HFFc6 (cell line): ENCODE measurements around the gene ZNF638. TPM values are rescaled to one million over a fixed set of nuclear protein-coding genes. Genes with fewer than 3 reads are reported as not detected.
A peak's percentile ranks its signal among the peaks of the same experiment; 100 is the strongest.
"Not testable (repeated sequence)": the region's sequence is repeated elsewhere in the genome, so short reads cannot be mapped to it uniquely, and the experiment has no call there.

ENCODE experiments used
- DNase-seq: peaks from one replicate; pipeline ENCODE4 v3.0.0-alpha.2; 2018
- H3K27ac Mint-ChIP-seq: 2 replicates; pipeline ENCODE4 v1.8.0; 2020; ENCODE audit warnings: mild to moderate bottlenecking, mixed read lengths
- H3K27me3 Mint-ChIP-seq: 2 replicates; pipeline ENCODE4 v1.8.0; 2021; ENCODE audit warnings: mild to moderate bottlenecking, moderate library complexity, mixed read lengths; ENCODE audit not compliant: insufficient read depth
- H3K36me3 Mint-ChIP-seq: 2 replicates; pipeline ENCODE4 v1.8.0; 2021; ENCODE audit warnings: low read depth, mixed read lengths
- H3K4me1 Mint-ChIP-seq: 2 replicates; pipeline ENCODE4 v1.8.0; 2020; ENCODE audit warnings: low read depth, mixed read lengths
- H3K4me3 Mint-ChIP-seq: 2 replicates; pipeline ENCODE4 v1.8.0; 2020; ENCODE audit warnings: mild to moderate bottlenecking, moderate library complexity, mixed read lengths
- H3K9me3 Mint-ChIP-seq: 2 replicates; pipeline ENCODE4 v1.8.0; 2020; ENCODE audit warnings: mild to moderate bottlenecking, mixed read lengths
- total RNA-seq, 6 experiments: library from RNA; stranded (reverse); fragmentation: NEBNext Ultra II Directional; extraction: Animal tissue kit (Norgen Biotek cat#: 25700); gene quantifications; 2 replicates in 1 of 6; 3 replicates in 5 of 6; pipeline ENCODE4 v1.2.3, GENCODE V29; 2021
- TF ChIP-seq, protein P1 (sequence below): fragments of 200-600 bp; sonication (generic); IDR thresholded peaks from 2 replicates; pipeline ENCODE4 v1.5.0; 2021; ENCODE audit warnings: antibody characterized with exemption, mild to moderate bottlenecking

The ZNF638 gene
- total RNA-seq, 6 experiments from 2014 or later: 58.5 to 66.6 (median 60.6) TPM

DNA sequence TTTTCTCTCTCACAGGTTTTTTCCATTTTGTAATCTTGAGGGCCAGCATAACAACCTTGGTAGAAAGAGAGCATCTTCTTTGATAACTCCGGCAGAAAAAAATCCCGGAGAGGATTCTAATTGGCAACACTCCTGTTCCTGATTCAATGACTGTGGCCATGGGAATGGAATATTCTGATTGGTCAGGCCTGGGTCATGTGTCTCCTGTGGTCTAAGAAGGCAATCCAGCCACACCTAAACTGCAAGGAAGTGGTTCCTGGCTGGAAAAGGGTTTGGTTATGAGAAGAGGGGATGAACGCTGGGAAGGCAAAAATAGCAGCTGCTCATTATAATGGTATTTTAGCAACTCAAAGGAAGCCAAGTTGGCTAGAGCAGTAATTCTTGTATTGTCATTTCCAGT lies 24.8 kb upstream of the ZNF638 start:
- no peak overlapping the region for H3K27ac Mint-ChIP-seq
- peak; percentile 57 for DNase-seq
- TF ChIP-seq, protein P1, sequence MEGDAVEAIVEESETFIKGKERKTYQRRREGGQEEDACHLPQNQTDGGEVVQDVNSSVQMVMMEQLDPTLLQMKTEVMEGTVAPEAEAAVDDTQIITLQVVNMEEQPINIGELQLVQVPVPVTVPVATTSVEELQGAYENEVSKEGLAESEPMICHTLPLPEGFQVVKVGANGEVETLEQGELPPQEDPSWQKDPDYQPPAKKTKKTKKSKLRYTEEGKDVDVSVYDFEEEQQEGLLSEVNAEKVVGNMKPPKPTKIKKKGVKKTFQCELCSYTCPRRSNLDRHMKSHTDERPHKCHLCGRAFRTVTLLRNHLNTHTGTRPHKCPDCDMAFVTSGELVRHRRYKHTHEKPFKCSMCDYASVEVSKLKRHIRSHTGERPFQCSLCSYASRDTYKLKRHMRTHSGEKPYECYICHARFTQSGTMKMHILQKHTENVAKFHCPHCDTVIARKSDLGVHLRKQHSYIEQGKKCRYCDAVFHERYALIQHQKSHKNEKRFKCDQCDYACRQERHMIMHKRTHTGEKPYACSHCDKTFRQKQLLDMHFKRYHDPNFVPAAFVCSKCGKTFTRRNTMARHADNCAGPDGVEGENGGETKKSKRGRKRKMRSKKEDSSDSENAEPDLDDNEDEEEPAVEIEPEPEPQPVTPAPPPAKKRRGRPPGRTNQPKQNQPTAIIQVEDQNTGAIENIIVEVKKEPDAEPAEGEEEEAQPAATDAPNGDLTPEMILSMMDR: no peak
- H3K4me1 Mint-ChIP-seq: peaks cover 6% of the 10 kb centered on the region; the same call in 1 of the 2 replicates
- H3K4me3 Mint-ChIP-seq: no peak overlapping the region
- peaks cover 4% of the 10 kb centered on the region; the same call in 1 of the 2 replicates for H3K27me3 Mint-ChIP-seq
- no peaks in the 10 kb centered on the region for H3K36me3 Mint-ChIP-seq
- H3K9me3 Mint-ChIP-seq: no peaks in the 10 kb centered on the region

DNA sequence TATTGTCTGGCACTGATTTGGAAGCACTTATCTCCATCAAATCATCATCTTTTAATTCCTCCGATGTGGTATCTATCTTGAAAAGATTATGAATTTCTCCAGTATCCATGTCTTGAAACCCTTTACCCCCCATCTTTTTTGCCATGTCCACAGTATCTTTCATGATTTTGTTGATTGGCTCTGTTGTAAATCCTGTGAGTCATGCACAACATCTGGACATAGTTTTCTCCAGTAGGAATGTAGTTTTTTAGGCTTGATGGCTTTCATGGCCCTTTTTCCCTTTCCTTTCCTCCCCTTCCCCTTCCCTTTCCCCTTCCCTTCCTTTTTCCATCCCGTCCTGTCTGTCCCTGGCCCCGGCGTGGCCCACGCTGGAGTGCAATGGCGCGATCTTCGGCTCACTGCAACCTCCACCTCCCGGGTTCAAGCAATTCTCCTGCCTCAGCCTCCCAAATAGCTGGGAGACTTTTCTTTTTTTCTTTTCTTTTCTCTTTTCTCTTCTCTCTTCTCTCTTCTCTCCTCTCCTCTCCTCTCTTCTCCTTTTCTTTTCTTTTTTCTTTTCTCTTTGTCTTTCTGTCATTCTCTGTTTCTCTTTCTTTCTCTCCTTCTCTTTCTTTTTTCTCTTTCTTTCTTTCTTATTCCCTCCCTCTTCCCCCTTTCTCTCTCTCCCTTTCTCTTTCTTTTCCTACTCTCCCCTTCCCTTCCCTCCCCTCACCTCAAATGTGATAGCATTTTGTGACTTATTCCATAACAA lies 18.4 kb upstream of the ZNF638 start:
- Mint-ChIP-seq H3K27ac (no peak overlapping the region), H3K9me3 (peaks cover 14% of the 10 kb centered on the region), H3K4me1 (no peaks in the 10 kb centered on the region), H3K36me3 (peaks cover 12% of the 10 kb centered on the region; the same call in 1 of the 2 replicates), H3K4me3 (no peak overlapping the region), H3K27me3 (peaks cover 7% of the 10 kb centered on the region)
- DNase-seq: no peak
- TF ChIP-seq, protein P1: no peak

DNA sequence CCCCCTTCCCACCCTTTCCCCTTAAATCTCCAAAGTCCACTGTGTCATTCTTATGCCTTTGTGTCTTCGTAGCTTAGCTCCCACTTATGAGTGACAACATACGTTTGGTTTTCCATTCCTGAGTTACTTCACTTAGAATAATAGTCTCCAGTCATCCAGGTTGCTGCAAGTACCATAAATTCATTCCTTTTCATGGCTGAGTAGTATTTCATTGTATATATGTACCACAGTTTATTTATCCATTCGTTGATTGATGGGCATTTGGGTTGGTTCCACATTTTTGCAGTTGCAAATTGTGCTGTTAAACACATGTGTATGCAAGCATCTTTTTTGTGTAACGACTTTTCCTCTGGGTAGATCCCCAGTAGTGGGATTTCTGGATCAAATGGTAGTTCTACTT lies 14.5 kb upstream of the ZNF638 start:
- H3K36me3 Mint-ChIP-seq: peaks cover 30% of the 10 kb centered on the region; the same call in 1 of the 2 replicates
- H3K27me3 Mint-ChIP-seq: peaks cover 14% of the 10 kb centered on the region
- H3K9me3 Mint-ChIP-seq: peaks cover 53% of the 10 kb centered on the region
- TF ChIP-seq, protein P1: no peak
- DNase-seq: no peak
- H3K4me1 Mint-ChIP-seq: no peaks in the 10 kb centered on the region
- no peak overlapping the region for H3K4me3 Mint-ChIP-seq
- no peak overlapping the region for H3K27ac Mint-ChIP-seq

DNA sequence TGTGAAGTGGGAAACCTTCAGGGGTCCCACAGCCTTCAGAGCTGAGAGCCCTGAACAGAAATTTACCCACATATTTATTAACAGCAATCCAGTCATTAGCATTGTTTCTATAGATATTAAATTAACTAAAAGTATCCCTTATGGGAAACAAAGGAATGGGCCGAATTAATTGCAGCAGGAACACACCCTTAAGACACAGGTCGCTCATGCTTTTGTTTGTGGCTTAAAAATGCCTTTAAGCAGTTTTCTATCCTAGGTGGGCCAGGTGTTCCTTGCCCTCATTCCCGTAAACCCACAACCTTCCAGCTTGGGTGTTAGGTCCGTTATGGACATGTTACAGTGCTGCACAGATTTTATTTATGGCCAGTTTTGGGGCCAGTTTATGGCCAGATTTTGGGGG lies 13.7 kb upstream of the ZNF638 start:
- peaks cover 15% of the 10 kb centered on the region for H3K27me3 Mint-ChIP-seq
- not testable (repeated sequence) for DNase-seq, H3K4me3 Mint-ChIP-seq, H3K4me1 Mint-ChIP-seq, H3K27ac Mint-ChIP-seq
- peaks cover 60% of the 10 kb centered on the region for H3K9me3 Mint-ChIP-seq
- H3K36me3 Mint-ChIP-seq: peaks cover 30% of the 10 kb centered on the region; the same call in 1 of the 2 replicates

DNA sequence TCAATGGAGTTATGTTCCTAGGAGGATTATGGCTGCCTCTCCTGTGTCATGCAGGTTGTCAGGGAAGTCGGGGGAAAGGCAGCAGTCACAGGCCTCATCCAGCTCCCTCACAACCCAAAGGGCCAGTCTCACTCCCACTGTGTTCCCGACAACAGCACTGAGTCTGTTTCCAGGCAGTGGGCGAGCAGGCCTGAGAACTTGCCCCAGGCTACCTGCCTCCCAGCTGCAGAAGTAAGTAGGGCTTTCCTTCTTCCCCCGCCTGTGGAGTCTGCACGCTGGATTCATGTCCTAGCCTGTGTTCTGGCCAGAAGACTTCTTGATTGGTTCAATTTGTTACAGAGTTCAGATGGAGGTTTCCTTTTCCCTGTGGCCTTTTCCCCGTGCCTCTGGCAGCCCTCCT lies 8.2 kb upstream of the ZNF638 start:
- TF ChIP-seq, protein P1: no peak
- Mint-ChIP-seq H3K27me3 (peaks cover 12% of the 10 kb centered on the region), H3K4me3 (no peak overlapping the region), H3K27ac (no peak overlapping the region), H3K4me1 (no peaks in the 10 kb centered on the region), H3K36me3 (peaks cover 18% of the 10 kb centered on the region; the same call in 1 of the 2 replicates), H3K9me3 (peaks cover 44% of the 10 kb centered on the region)
- no peak for DNase-seq

DNA sequence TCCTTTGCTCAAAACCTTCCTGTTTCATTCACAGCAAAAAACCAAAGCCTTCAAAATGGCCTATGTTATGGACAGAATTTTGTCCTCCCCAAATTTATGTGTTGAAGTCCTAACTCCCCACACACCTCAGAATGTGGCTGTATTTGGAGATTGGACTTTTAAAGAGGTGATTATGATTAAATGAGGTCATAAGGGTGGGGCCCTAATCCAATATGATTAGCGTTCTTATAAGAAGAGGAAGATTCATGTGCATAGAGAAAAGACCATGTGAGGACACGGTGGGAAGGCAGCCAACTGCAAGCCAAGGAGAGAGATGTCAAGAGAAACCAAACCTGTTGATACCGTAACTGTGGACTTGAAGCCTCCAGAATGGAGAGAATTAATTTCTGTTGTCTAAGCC lies 4.6 kb upstream of the ZNF638 start:
- TF ChIP-seq, protein P1: no peak
- Mint-ChIP-seq H3K4me3 (no peak overlapping the region), H3K36me3 (no peaks in the 10 kb centered on the region; the same call in 1 of the 2 replicates), H3K4me1 (no peaks in the 10 kb centered on the region), H3K9me3 (peaks cover 8% of the 10 kb centered on the region; the same call in 1 of the 2 replicates), H3K27ac (no peak overlapping the region), H3K27me3 (peaks cover 9% of the 10 kb centered on the region)
- no peak for DNase-seq
